NT2/D1 (cell line): Measurements from ENCODE around the gene CD34.
A peak's percentile ranks its signal among the peaks of the same experiment; 100 is the strongest.

Experiments
- DNase-seq: peaks from one replicate; pipeline ENCODE4 v3.0.0-alpha.2; 2011; ENCODE audit warnings: low read depth, low spot score
- H3K27me3 ChIP-seq: 2 replicates; pipeline ENCODE4 v1.6.0; 2011; ENCODE audit warnings: mild to moderate bottlenecking; ENCODE audit not compliant: insufficient read length, insufficient read depth
- H3K36me3 ChIP-seq: 2 replicates; pipeline ENCODE4 v1.6.1; 2011; ENCODE audit warnings: mild to moderate bottlenecking, low read length, mixed read lengths; ENCODE audit not compliant: insufficient read depth, insufficient read length
- H3K4me1 ChIP-seq: 2 replicates; pipeline ENCODE4 v1.5.1; 2011; ENCODE audit not compliant: insufficient read depth, insufficient read length
- H3K4me3 ChIP-seq: 2 replicates; pipeline ENCODE4 v1.5.1; 2011; ENCODE audit warnings: low read depth; ENCODE audit not compliant: insufficient read length
- H3K9ac ChIP-seq: 2 replicates; pipeline ENCODE4 v1.6.0; 2011; ENCODE audit warnings: low read depth; ENCODE audit not compliant: insufficient read length
- H3K9me3 ChIP-seq: 2 replicates; pipeline ENCODE4 v1.5.1; 2011; ENCODE audit warnings: mild to moderate bottlenecking, low read length; ENCODE audit not compliant: insufficient read depth
- SUZ12 ChIP-seq: IDR thresholded peaks from 2 replicates; pipeline ENCODE4 v1.6.1; 2011; ENCODE audit not compliant: insufficient read length, insufficient read depth; ENCODE audit errors: extremely low read depth
- YY1 ChIP-seq: IDR thresholded peaks from 2 replicates; pipeline ENCODE4 v1.6.1; 2011; ENCODE audit not compliant: insufficient read length, insufficient read depth
- ZNF274 ChIP-seq: IDR thresholded peaks from 2 replicates; pipeline ENCODE4 v1.6.1; 2011; ENCODE audit warnings: mild to moderate bottlenecking, low read depth, low read length

CD34 gene

GRCh38 chr1:207910591-207911354, at the start of gene CD34:
TSS of gene CD34 (minus strand) at chr1:207911125. CDS start at chr1:207911080, 45 bp downstream.
- DNase-seq = peak; percentile 20
- Histone ChIP-seq H3K27me3 (peaks cover 44% of the 10 kb centered on the region), H3K36me3 (no peaks in the 10 kb centered on the region), H3K4me3 (peak within 1 kb of the TSS; percentile 41), H3K4me1 (peaks cover 3% of the 10 kb centered on the region), H3K9ac (peak within 1 kb of the TSS; percentile 57), H3K9me3 (no peaks in the 10 kb centered on the region)
- TF ChIP-seq SUZ12 (peak; percentile 30), ZNF274 (no peak)

- Histone ChIP-seq H3K9me3 (peaks cover 5% of the 10 kb centered on the region; the same call in 1 of the 2 replicates), H3K27me3 (peaks cover 81% of the 10 kb centered on the region), H3K4me3 (no peak overlapping the region), H3K9ac (no peak overlapping the region), H3K36me3 (no peaks in the 10 kb centered on the region), H3K4me1 (peaks cover 9% of the 10 kb centered on the region)
- TF ChIP-seq SUZ12 = no peak
- TF ChIP-seq ZNF274 = no peak
- no peak for TF ChIP-seq YY1
- no peak for DNase-seq
Measured at GRCh38 chr1:207960346-207960745, 49.4 kb upstream of the CD34 start.

GRCh38 chr1:207959910-207960309, 49.0 kb upstream of the CD34 start:
- Histone ChIP-seq H3K4me3 (peak overlapping the region; percentile 58), H3K36me3 (no peaks in the 10 kb centered on the region), H3K27me3 (peaks cover 78% of the 10 kb centered on the region), H3K9ac (peak overlapping the region; percentile 77), H3K4me1 (peaks cover 9% of the 10 kb centered on the region), H3K9me3 (peaks cover 5% of the 10 kb centered on the region; the same call in 1 of the 2 replicates)
- no peak for DNase-seq
- no peak for TF ChIP-seq SUZ12
- no peak for TF ChIP-seq YY1
- no peak for TF ChIP-seq ZNF274

GRCh38 chr1:207959141-207959825, 48.4 kb upstream of the CD34 start:
- peaks cover 6% of the 10 kb centered on the region for H3K4me1 ChIP-seq
- H3K9ac ChIP-seq = peak overlapping the region; percentile 77
- peaks cover 71% of the 10 kb centered on the region for H3K27me3 ChIP-seq
- no peak for DNase-seq
- H3K9me3 ChIP-seq = peaks cover 5% of the 10 kb centered on the region; the same call in 1 of the 2 replicates
- H3K4me3 ChIP-seq = peak overlapping the region; percentile 58
- H3K36me3 ChIP-seq = no peaks in the 10 kb centered on the region
- TF ChIP-seq SUZ12 = peak; percentile 71
- no peak for TF ChIP-seq YY1
- no peak for TF ChIP-seq ZNF274

- no peak for DNase-seq
- Histone ChIP-seq H3K27me3 (peaks cover 65% of the 10 kb centered on the region), H3K9ac (peak overlapping the region; percentile 77), H3K4me3 (peak overlapping the region; percentile 58), H3K9me3 (peaks cover 5% of the 10 kb centered on the region; the same call in 1 of the 2 replicates), H3K36me3 (no peaks in the 10 kb centered on the region), H3K4me1 (no peaks in the 10 kb centered on the region)
- no peak for TF ChIP-seq YY1
- TF ChIP-seq SUZ12 = peak; percentile 58
- TF ChIP-seq ZNF274 = no peak
Measured at GRCh38 chr1:207958376-207959139, 47.6 kb upstream of the CD34 start.

- DNase-seq = no peak
- H3K4me3 ChIP-seq = no peak overlapping the region
- H3K27me3 ChIP-seq = peaks cover 53% of the 10 kb centered on the region
- TF ChIP-seq SUZ12 (no peak), YY1 (no peak), ZNF274 (no peak)
- no peak overlapping the region for H3K9ac ChIP-seq
- no peaks in the 10 kb centered on the region for H3K4me1 ChIP-seq
- no peaks in the 10 kb centered on the region for H3K36me3 ChIP-seq
- peaks cover 5% of the 10 kb centered on the region; the same call in 1 of the 2 replicates for H3K9me3 ChIP-seq
Measured at GRCh38 chr1:207956986-207957385, 46.1 kb upstream of the CD34 start.
